Kidney epithelial cell (primary cell): ENCODE data around the gene OOEP. TPM values are rescaled to one million over a fixed set of nuclear protein-coding genes. Genes with fewer than 3 reads are reported as not detected.
A peak's percentile ranks its signal among the peaks of the same experiment; 100 is the strongest.
"Not testable (repeated sequence)": the region's sequence is repeated elsewhere in the genome, so short reads cannot be mapped to it uniquely, and the experiment has no call there.

Experiments
- DNase-seq: peaks from one replicate; pipeline ENCODE4 v3.0.0-alpha.2; 2010; ENCODE audit warnings: low read depth
- H3K27me3 ChIP-seq: 2 replicates; pipeline ENCODE4 v1.6.0; 2011; ENCODE audit warnings: low read length; ENCODE audit not compliant: control insufficient read depth, insufficient read depth
- H3K36me3 ChIP-seq: 2 replicates; pipeline ENCODE4 v1.5.1; 2011; ENCODE audit warnings: low read length; ENCODE audit not compliant: control insufficient read depth, insufficient read depth
- H3K4me3 ChIP-seq: 2 replicates; pipeline ENCODE4 v1.5.1; 2011; ENCODE audit warnings: low read depth, mild to moderate bottlenecking, control low read depth, low read length
- CTCF ChIP-seq: IDR thresholded peaks from 2 replicates; pipeline ENCODE4 v1.5.1; 2011; ENCODE audit warnings: mild to moderate bottlenecking, moderate library complexity, low read length, control low read depth, inconsistent platforms; ENCODE audit not compliant: insufficient read depth, poor library complexity, severe bottlenecking
- total RNA-seq: library from RNA; depleted of rRNA; stranded (reverse); fragments of >200 nt; gene quantifications from 2 replicates; pipeline ENCODE4 v1.2.3, GENCODE V29; 2015

Gene OOEP
- total RNA-seq, 1 donor from 2014 or later: 0.50 TPM

- H3K4me3 ChIP-seq: peak overlapping the region; percentile 47
- no peak for DNase-seq
- TF ChIP-seq CTCF: no peak
- no peaks in the 10 kb centered on the region for H3K36me3 ChIP-seq
- H3K27me3 ChIP-seq: no peaks in the 10 kb centered on the region
Measured at GRCh38 chr6:73388433-73388799, 18.7 kb upstream of the OOEP start.

- H3K36me3 ChIP-seq: no peaks in the 10 kb centered on the region
- H3K4me3 ChIP-seq: no peak overlapping the region
- no peak for TF ChIP-seq CTCF
- H3K27me3 ChIP-seq: no peaks in the 10 kb centered on the region
- no peak for DNase-seq
Measured at GRCh38 chr6:73382462-73383113, 12.9 kb upstream of the OOEP start.

GRCh38 chr6:73381531-73381930, 11.8 kb upstream of the OOEP start:
- not testable (repeated sequence) for H3K27me3 ChIP-seq, H3K36me3 ChIP-seq, DNase-seq, H3K4me3 ChIP-seq

- no peaks in the 10 kb centered on the region for H3K27me3 ChIP-seq
- H3K36me3 ChIP-seq: no peaks in the 10 kb centered on the region
- no peak overlapping the region for H3K4me3 ChIP-seq
- TF ChIP-seq CTCF: no peak
- no peak for DNase-seq
Measured at GRCh38 chr6:73377225-73377624, 7.5 kb upstream of the OOEP start.

GRCh38 chr6:73375216-73375615, 5.5 kb upstream of the OOEP start:
- H3K4me3 ChIP-seq: no peak overlapping the region
- H3K36me3 ChIP-seq: no peaks in the 10 kb centered on the region
- DNase-seq: no peak
- no peaks in the 10 kb centered on the region for H3K27me3 ChIP-seq
- no peak for TF ChIP-seq CTCF

GRCh38 chr6:73372516-73372915, 2.8 kb upstream of the OOEP start:
- DNase-seq: no peak
- H3K36me3 ChIP-seq: no peaks in the 10 kb centered on the region
- H3K27me3 ChIP-seq: no peaks in the 10 kb centered on the region
- no peak overlapping the region for H3K4me3 ChIP-seq
- no peak for TF ChIP-seq CTCF
